SK-N-SH (cell line): ENCODE data around the gene CASTOR2. TPM values are rescaled to one million over a fixed set of nuclear protein-coding genes. Genes with fewer than 3 reads are reported as not detected.
A peak's percentile ranks its signal among the peaks of the same experiment; 100 is the strongest.

Experiments used
- CTCF ChIA-PET: fragments of 300-600, 350-600 bp; formaldehyde crosslinking; extraction: SDS; loops from one replicate; lab custom pipeline; 2021; lab: Yijun Ruan, JAX
- POLR2A ChIA-PET: fragments of 350-600 bp; sonication (Branson Sonifier 250); formaldehyde crosslinking; extraction: SDS; loops from one replicate; lab custom pipeline; 2020; ENCODE audit warnings: antibody characterized with exemption, inconsistent platforms; lab: Yijun Ruan, JAX
- DNase-seq: peaks from one replicate; pipeline ENCODE4 v3.0.0; 2012
- H2AFZ ChIP-seq: fragments of 200-600 bp; sonication (generic); 2 replicates; pipeline ENCODE4 v1.8.1; 2016; ENCODE audit warnings: antibody characterized with exemption, mild to moderate bottlenecking, low read depth
- H3F3A ChIP-seq: fragments of 200-600 bp; sonication (generic); replicated peaks from 2 replicates; pipeline ENCODE3; 2016; ENCODE audit warnings: antibody characterized with exemption, mild to moderate bottlenecking; ENCODE audit not compliant: insufficient read depth
- H3K27ac ChIP-seq, 2 experiments: fragments of 200-500 bp in 1 of 2; fragments of 200-600 bp in 1 of 2; sonication (Bioruptor generic) in 1 of 2; sonication (generic), shearing (Covaris generic) in 1 of 2; 2 replicates each; pipeline versions ENCODE4 v1.5.1 to v1.6.1; 2014 to 2016; ENCODE audit warnings: low read depth in 2 of 2, inconsistent platforms in 1 of 2, low read length in 1 of 2, mild to moderate bottlenecking in 1 of 2, mixed read lengths in 1 of 2
- H3K27me3 ChIP-seq: fragments of 200-600 bp; sonication (generic), shearing (Covaris generic); 2 replicates; pipeline ENCODE4 v1.6.1; 2016; ENCODE audit warnings: mixed run types; ENCODE audit not compliant: insufficient read depth
- H3K36me3 ChIP-seq, 2 experiments: fragments of 200-500 bp in 1 of 2; fragments of 200-600 bp in 1 of 2; sonication (Bioruptor generic) in 1 of 2; sonication (generic) in 1 of 2; replicated peaks in 1 of 2; 2 replicates each; pipeline versions ENCODE3 to v1.5.1; 2014 to 2016; ENCODE audit warnings: low read length in 1 of 2, mild to moderate bottlenecking in 1 of 2; ENCODE audit not compliant: insufficient read depth in 2 of 2, control insufficient read depth in 1 of 2
- H3K4me1 ChIP-seq, 2 experiments: fragments of 200-500 bp in 1 of 2; fragments of 200-600 bp in 1 of 2; sonication (Bioruptor generic) in 1 of 2; sonication (generic), shearing (Covaris generic) in 1 of 2; 2 replicates each; pipeline versions ENCODE4 v1.5.1 to v1.6.1; 2014 to 2016; ENCODE audit warnings: low read depth in 1 of 2, low read length in 1 of 2, mixed run types in 1 of 2; ENCODE audit not compliant: insufficient read depth in 2 of 2, control insufficient read depth in 1 of 2
- H3K4me2 ChIP-seq: fragments of 200-600 bp; sonication (generic), shearing (Covaris generic); 2 replicates; pipeline ENCODE4 v1.6.1; 2017; ENCODE audit warnings: mixed run types
- H3K4me3 ChIP-seq, 2 experiments: fragments of 200-500 bp in 1 of 2; fragments of 200-600 bp in 1 of 2; sonication (Bioruptor generic) in 1 of 2; sonication (generic), shearing (Covaris generic) in 1 of 2; 2 replicates each; pipeline versions ENCODE4 v1.5.1 to v1.8.1; 2014 to 2016; ENCODE audit warnings: low read depth in 2 of 2, inconsistent platforms in 1 of 2, low read length in 1 of 2, mild to moderate bottlenecking in 1 of 2, mixed read lengths in 1 of 2, moderate library complexity in 1 of 2
- H3K79me2 ChIP-seq: fragments of 200-600 bp; sonication (generic); 2 replicates; pipeline ENCODE4 v1.8.1; 2017; ENCODE audit warnings: mild to moderate bottlenecking; ENCODE audit not compliant: insufficient read depth
- H3K9ac ChIP-seq: fragments of 200-600 bp; sonication (generic); 2 replicates; pipeline ENCODE4 v1.6.1; 2017; ENCODE audit warnings: mixed run types
- H3K9me2 ChIP-seq: fragments of 200-600 bp; sonication (generic); 2 replicates; pipeline ENCODE4 v1.6.1; 2017; ENCODE audit warnings: mixed run types
- H3K9me3 ChIP-seq: fragments of 200-600 bp; sonication (generic); 2 replicates; pipeline ENCODE4 v1.6.1; 2017; ENCODE audit warnings: mixed run types, mild to moderate bottlenecking, moderate library complexity
- H4K20me1 ChIP-seq: fragments of 200-600 bp; sonication (generic); 2 replicates; pipeline ENCODE4 v1.6.1; 2017; ENCODE audit warnings: mild to moderate bottlenecking, mixed run types; ENCODE audit not compliant: insufficient read depth
- CHD2 ChIP-seq: fragments of 150-350 bp; IDR thresholded peaks from 2 replicates; pipeline ENCODE4 v1.6.1; 2018; ENCODE audit warnings: low read length; ENCODE audit not compliant: partially characterized antibody
- FOSL2 ChIP-seq: IDR thresholded peaks from 2 replicates; pipeline ENCODE4 v1.4.0; 2012; ENCODE audit warnings: low read depth, mild to moderate bottlenecking, moderate library complexity, borderline replicate concordance
- FOXJ3 ChIP-seq: sonication (generic); formaldehyde crosslinking; IDR thresholded peaks from 2 replicates; pipeline ENCODE4 v1.5.1; 2020; ENCODE audit warnings: mild to moderate bottlenecking, missing genetic modification reagents
- GABPA ChIP-seq: IDR thresholded peaks from 2 replicates; pipeline ENCODE4 v1.4.0; 2012; ENCODE audit warnings: low read depth, mild to moderate bottlenecking
- GATA2 ChIP-seq: sonication (generic); formaldehyde crosslinking; IDR thresholded peaks from 2 replicates; pipeline ENCODE4 v1.5.0; 2020; ENCODE audit warnings: mild to moderate bottlenecking, missing genetic modification reagents
- NFIC ChIP-seq: IDR thresholded peaks from 2 replicates; pipeline ENCODE4 v1.4.0; 2012; ENCODE audit warnings: borderline replicate concordance
- NRF1 ChIP-seq: IDR thresholded peaks from 2 replicates; pipeline ENCODE4 v1.6.1; 2012; ENCODE audit warnings: low read depth, mild to moderate bottlenecking, low read length
- POLR2AphosphoS5 ChIP-seq: IDR thresholded peaks from 2 replicates; pipeline ENCODE4 v1.6.1; 2012; ENCODE audit warnings: low read depth, low read length
- RXRA ChIP-seq: IDR thresholded peaks from 2 replicates; pipeline ENCODE4 v1.4.0; 2012; ENCODE audit warnings: low read depth, mild to moderate bottlenecking, borderline replicate concordance
- SIN3A ChIP-seq: IDR thresholded peaks from 2 replicates; pipeline ENCODE4 v1.6.1; 2012; ENCODE audit warnings: low read depth, mild to moderate bottlenecking, low read length, moderate library complexity, borderline replicate concordance
- SMC3 ChIP-seq: IDR thresholded peaks from 2 replicates; pipeline ENCODE4 v1.6.1; 2012; ENCODE audit warnings: low read depth, low read length, improper control_type of control experiment
- TAF1 ChIP-seq: IDR thresholded peaks from 2 replicates; pipeline ENCODE4 v1.6.1; 2012; ENCODE audit warnings: low read depth, mild to moderate bottlenecking, low read length, moderate library complexity, borderline replicate concordance
- YY1 ChIP-seq: IDR thresholded peaks from 2 replicates; pipeline ENCODE4 v1.4.0; 2012; ENCODE audit warnings: low read depth, mild to moderate bottlenecking
- WGBS: methylation state at CpG from one replicate; pipeline ENCODE4 v1.1.6; 2017; ENCODE audit warnings: low lambda C conversion rate; 5-methylcytosine and 5-hydroxymethylcytosine counted together
- polyA plus RNA-seq, 3 experiments: library from polyadenylated mRNA; depleted of rRNA; stranded (reverse); fragments of >200 nt; gene quantifications; 2 replicates each; pipeline ENCODE4 v1.2.3, GENCODE V29; 2012
- TF ChIP-seq, protein P1 (sequence below): IDR thresholded peaks from 2 replicates; pipeline ENCODE4 v1.4.0; 2012; ENCODE audit warnings: low read depth
- TF ChIP-seq, protein P2 (sequence below): fragments of 150-350 bp; IDR thresholded peaks from 2 replicates; pipeline ENCODE4 v1.6.1; 2016; ENCODE audit warnings: mild to moderate bottlenecking, low read depth, low read length
- TF ChIP-seq, protein P3 (sequence below): fragments of 150-350 bp; IDR thresholded peaks from 2 replicates; pipeline ENCODE4 v1.6.1; 2017; ENCODE audit warnings: antibody characterized with exemption, low read length, low read depth, borderline replicate concordance

The CASTOR2 gene
- polyA plus RNA-seq, 1 of the 3 experiments (the other 2 are of a cell fraction): 5.4 TPM

DNA sequence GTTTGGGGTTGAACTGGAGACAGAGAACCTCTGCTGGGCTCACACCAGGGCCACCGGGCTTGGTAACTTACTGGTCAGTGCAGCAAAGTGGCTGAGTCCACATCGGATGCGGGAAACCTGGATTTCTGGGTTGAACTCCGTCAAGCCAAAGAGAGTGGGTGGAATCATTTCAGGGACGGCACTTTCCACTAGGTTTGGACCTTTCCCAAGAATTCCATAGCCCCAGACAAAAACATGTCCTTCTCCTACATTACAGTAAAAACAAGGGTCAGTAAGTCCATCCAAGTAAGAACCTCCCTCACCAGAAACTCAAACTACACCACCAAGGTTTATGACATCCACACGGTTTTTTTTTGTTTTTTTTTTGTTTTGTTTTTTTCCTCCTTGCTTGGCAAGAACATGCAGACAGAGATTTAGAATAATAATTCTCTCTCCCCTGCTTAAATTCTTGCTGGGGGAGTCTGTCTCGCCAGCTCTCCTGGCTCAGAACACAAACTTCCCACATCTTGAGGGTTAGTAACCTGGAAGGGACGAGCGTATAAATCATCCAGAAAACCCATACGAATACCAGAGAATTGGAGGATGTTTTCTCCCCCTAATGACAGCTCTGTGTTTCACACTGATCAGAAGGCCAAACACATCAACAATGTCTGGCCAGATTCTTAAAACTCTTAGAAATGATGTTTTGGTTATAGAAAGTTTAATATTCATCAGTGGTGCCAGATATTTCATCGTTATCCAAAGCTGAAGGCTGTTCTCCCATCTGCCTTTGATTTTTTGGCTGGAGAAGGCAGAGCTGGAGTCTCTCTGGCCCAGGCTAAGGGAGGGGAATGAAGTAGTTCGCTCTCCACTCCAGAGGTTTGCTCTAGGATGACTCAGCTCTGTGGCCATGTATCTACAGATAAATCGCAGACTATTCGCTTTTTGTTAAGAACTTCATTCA lies 91.6 kb downstream of the CASTOR2 start:
- Histone ChIP-seq H3K4me1 (peaks cover 10 to 17% of the 10 kb centered on the region in 2 experiments; a peak in 2 of 4 replicates), H3K27me3 (no peaks in the 10 kb centered on the region), H3K79me2 (no peaks in the 10 kb centered on the region), H3K4me3 (no peak overlapping the region), H3K4me2 (peak overlapping the region; percentile 41; the same call in 1 of the 2 replicates), H3K27ac (peak overlapping the region; percentile 68 to 83), H3F3A (peaks cover 38% of the 10 kb centered on the region), H3K9me3 (no peaks in the 10 kb centered on the region), H4K20me1 (peaks cover 5% of the 10 kb centered on the region; the same call in 1 of the 2 replicates), H3K9ac (no peak overlapping the region), H3K9me2 (no peaks in the 10 kb centered on the region), H3K36me3 (peaks cover 46 to 56% of the 10 kb centered on the region in 2 experiments), H2AFZ (no peak overlapping the region)
- ChIA-PET CTCF (interaction anchor here (2.2 to 3.6 kb wide), 2 partner anchors 10 to 655 kb away, joined by 6 to 28 read pairs; no protein-coding TSS in a partner anchor), POLR2A (no interaction called here)
- TF ChIP-seq FOSL2: peak; percentile 69; the same call in 1 of the 2 replicates
- no peak for TF ChIP-seq TAF1
- 70% methylated on average over 14 of the region's 14 CpGs for WGBS
- no peak for DNase-seq

DNA sequence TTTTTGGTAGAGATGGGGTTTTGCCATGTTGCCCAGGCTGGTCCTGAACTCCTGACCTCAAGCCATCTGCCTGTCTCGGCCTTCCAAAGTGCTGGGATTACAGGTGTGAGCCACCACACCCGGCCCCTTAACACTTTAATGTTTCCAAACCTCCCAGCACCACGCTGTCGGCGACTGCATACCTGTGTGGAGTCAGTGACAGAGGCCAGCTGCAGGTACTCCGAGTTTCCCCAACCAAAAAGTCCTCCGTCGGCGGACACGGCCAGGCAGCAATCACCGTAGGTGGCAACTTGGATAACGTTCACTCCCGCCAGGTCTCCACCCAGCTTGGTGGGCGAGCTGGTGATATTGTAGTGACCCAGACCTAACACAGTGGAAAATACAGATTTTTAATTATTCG lies 93.9 kb downstream of the CASTOR2 start:
- no peaks in the 10 kb centered on the region for H3K9me2 ChIP-seq
- CTCF ChIA-PET: interaction anchor here (0.6 to 3.6 kb wide), 3 partner anchors 13 to 657 kb away, joined by 3 to 28 read pairs (median 6); no protein-coding TSS in a partner anchor
- H3F3A ChIP-seq: peaks cover 38% of the 10 kb centered on the region
- TF ChIP-seq TAF1: no peak
- no peak for TF ChIP-seq FOXJ3 (CRISPR knock-in tag)
- TF ChIP-seq POLR2AphosphoS5: no peak
- TF ChIP-seq GATA2: no peak
- TF ChIP-seq SIN3A: no peak
- no peak for TF ChIP-seq GABPA
- no peak for TF ChIP-seq CHD2
- TF ChIP-seq RXRA: no peak
- TF ChIP-seq, protein P1, sequence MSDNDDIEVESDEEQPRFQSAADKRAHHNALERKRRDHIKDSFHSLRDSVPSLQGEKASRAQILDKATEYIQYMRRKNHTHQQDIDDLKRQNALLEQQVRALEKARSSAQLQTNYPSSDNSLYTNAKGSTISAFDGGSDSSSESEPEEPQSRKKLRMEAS: no peak
- TF ChIP-seq SMC3: no peak
- TF ChIP-seq, protein P2, sequence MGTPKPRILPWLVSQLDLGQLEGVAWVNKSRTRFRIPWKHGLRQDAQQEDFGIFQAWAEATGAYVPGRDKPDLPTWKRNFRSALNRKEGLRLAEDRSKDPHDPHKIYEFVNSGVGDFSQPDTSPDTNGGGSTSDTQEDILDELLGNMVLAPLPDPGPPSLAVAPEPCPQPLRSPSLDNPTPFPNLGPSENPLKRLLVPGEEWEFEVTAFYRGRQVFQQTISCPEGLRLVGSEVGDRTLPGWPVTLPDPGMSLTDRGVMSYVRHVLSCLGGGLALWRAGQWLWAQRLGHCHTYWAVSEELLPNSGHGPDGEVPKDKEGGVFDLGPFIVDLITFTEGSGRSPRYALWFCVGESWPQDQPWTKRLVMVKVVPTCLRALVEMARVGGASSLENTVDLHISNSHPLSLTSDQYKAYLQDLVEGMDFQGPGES: no peak
- TF ChIP-seq, protein P3, sequence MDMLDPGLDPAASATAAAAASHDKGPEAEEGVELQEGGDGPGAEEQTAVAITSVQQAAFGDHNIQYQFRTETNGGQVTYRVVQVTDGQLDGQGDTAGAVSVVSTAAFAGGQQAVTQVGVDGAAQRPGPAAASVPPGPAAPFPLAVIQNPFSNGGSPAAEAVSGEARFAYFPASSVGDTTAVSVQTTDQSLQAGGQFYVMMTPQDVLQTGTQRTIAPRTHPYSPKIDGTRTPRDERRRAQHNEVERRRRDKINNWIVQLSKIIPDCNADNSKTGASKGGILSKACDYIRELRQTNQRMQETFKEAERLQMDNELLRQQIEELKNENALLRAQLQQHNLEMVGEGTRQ: no peak
- no peak for TF ChIP-seq YY1
- TF ChIP-seq NFIC: no peak
- TF ChIP-seq NRF1: no peak
- TF ChIP-seq, all 33 proteins: peak for 0
- Histone ChIP-seq H3K79me2 (no peaks in the 10 kb centered on the region), H3K36me3 (peaks cover 48 to 56% of the 10 kb centered on the region in 2 experiments), H3K9me3 (no peaks in the 10 kb centered on the region), H3K4me2 (no peak overlapping the region), H3K4me1 (peaks cover 10 to 17% of the 10 kb centered on the region in 2 experiments; a peak in 2 of 4 replicates), H4K20me1 (peaks cover 5% of the 10 kb centered on the region; the same call in 1 of the 2 replicates), H3K4me3 (no peak overlapping the region), H3K27me3 (no peaks in the 10 kb centered on the region), H2AFZ (no peak overlapping the region), H3K27ac (no peak overlapping the region), H3K9ac (no peak overlapping the region)
- POLR2A ChIA-PET: no interaction called here
- 96% methylated on average over 15 of the region's 15 CpGs for WGBS
- DNase-seq: no peak
